Heart right ventricle (tissue), 16 donors: Measurements from ENCODE around the gene COPS8. TPM values are rescaled to one million over a fixed set of nuclear protein-coding genes. Genes with fewer than 3 reads are reported as not detected.

Source experiments
- ATAC-seq, 8 donors: fragments of 200-7000 bp; cut with Tn5 transposase; one replicate each; pipeline ENCODE4 v1.9.1; 2020; ENCODE audit warnings: mild to moderate bottlenecking in 8 of 8, moderate library complexity in 8 of 8, moderate number of reproducible peaks in 1 of 8
- DNase-seq, 2 donors: peaks; one replicate each; pipeline ENCODE4 v3.0.0-alpha.2; 2020
- H3K27ac ChIP-seq, 10 donors: fragments of 200-600 bp; sonication (generic) in 2 of 10; one replicate each; pipeline versions ENCODE4 v1.5.0 to v1.8.0; 2020 to 2022; ENCODE audit warnings: mild to moderate bottlenecking in 3 of 10
- H3K27me3 ChIP-seq, 7 donors: fragments of 200-600 bp; one replicate each; pipeline ENCODE4 v1.8.0; 2021 to 2022; ENCODE audit warnings: mild to moderate bottlenecking in 2 of 7
- H3K36me3 ChIP-seq, 9 donors: fragments of 200-600 bp; sonication (generic) in 1 of 9; one replicate each; pipeline versions ENCODE4 v1.5.0 to v1.8.0; 2020 to 2022; ENCODE audit warnings: mild to moderate bottlenecking in 2 of 9
- H3K4me1 ChIP-seq, 9 donors: fragments of 200-600 bp; sonication (generic) in 1 of 9; one replicate each; pipeline versions ENCODE4 v1.5.0 to v1.8.0; 2020 to 2022; ENCODE audit warnings: mild to moderate bottlenecking in 4 of 9
- H3K4me3 ChIP-seq, 10 donors: fragments of 200-600 bp; sonication (generic) in 2 of 10; one replicate each; pipeline versions ENCODE4 v1.5.0 to v1.8.0; 2020 to 2022; ENCODE audit warnings: mild to moderate bottlenecking in 7 of 10, moderate library complexity in 2 of 10
- H3K9me3 ChIP-seq, 11 donors: fragments of 200-600 bp in 10 of 11; sonication (generic) in 2 of 11; one replicate each; pipeline versions ENCODE4 v1.5.0 to v1.8.0; 2013 to 2022; ENCODE audit warnings: mild to moderate bottlenecking in 2 of 11, control low read depth in 1 of 11, moderate library complexity in 1 of 11
- CTCF ChIP-seq, 9 donors: fragments of 200-600 bp; sonication (generic) in 2 of 9; IDR thresholded peaks; one replicate each; pipeline versions ENCODE4 v1.5.0 to v1.8.0; 2021 to 2022; ENCODE audit warnings: antibody characterized with exemption in 9 of 9, mild to moderate bottlenecking in 5 of 9, moderate library complexity in 1 of 9
- WGBS, 2 donors: extraction: QIAGEN DNeasy Blood & Tissue Kit; methylation state at CpG; one replicate each; pipeline ENCODE4 v1.1.7; 2013; ENCODE audit warnings: inconsistent platforms in 1 of 2; 5-methylcytosine and 5-hydroxymethylcytosine counted together
- intact Hi-C, 10 donors: fragments of 100-400 bp; cut with DNase I; formaldehyde crosslinking; loops; one replicate each; pipeline versions ENCODE4 v1.11.1 to v1.14.2; 2022
- polyA plus RNA-seq, 2 donors: library from polyadenylated mRNA; stranded (reverse); fragments of 200-250 nt; gene quantifications; one replicate each; pipeline ENCODE4 v1.2.3, GENCODE V29; 2013
- total RNA-seq, 10 donors: library from RNA; stranded (reverse); fragmentation: NEBNext Ultra II Directional in 3 of 10; extraction: Animal tissue kit (Norgen Biotek cat#: 25700) in 3 of 10; gene quantifications; one replicate each; pipeline versions ENCODE4 v1.2.1 to v1.2.4, GENCODE V29; 2021 to 2023
- donor health status: Arrhythmogenic right ventricular cardiomyopathy.
- donor health status: ischemic (EF 13 %, LVEDD 7.1; RV severe dilation, severe dysfunction).
- donor health status: healthy with polysubstance abuse.
- donor health status: DM: no; HTN: yes; CAD: no.
- donor health status: DM: no; HTN: no; CAD: no.
- donor health status: ischemic (EF 25% LVEDD 6.9; RV normal size, moderate dysfunction).
- donor health status: ischemic (EF 25% LVEDD 5.7; RV mildly dilated, moderate dysfunction).
- donor health status: healthy.
- donor health status: DM: yes; HTN: yes; CAD: no.
- donor health status: Ischemic cardiomyopathy.
- donor health status: ischemic (EF 35%, LVEDD 5.7; RV mildly dilated, moderate dysfunction).
- donor health status: nonischemic (EF 11% LVEDD 7.7; RV severe dilation, severe dysfunction).
- donor health status: DM: yes; HTN: yes; CAD: no.
- donor health status: PGD.
- donor health status: ischemic (EF 29% LVEDD 5.4; RV normal size, mild dysfunction).
- donor health status: nonischemic (EF 23%, LVEDD 6.1; RV moderate dilation, normal function).

COPS8 gene
- total and polyA plus RNA-seq, 12 donors: 22.0 to 143 (median 92.2) TPM

- 70 to 75% methylated on average over 3 of the region's 3 CpGs for WGBS, 2 donors
- peaks cover 0 to 9% (median 0%) of the 10 kb centered on the region in 9 donors for H3K4me1 ChIP-seq
- intact Hi-C loops: no loop called here
Observed at GRCh38 chr2:237102428-237102827, 16.7 kb downstream of the COPS8 start.

GRCh38 chr2:237109421-237109934 lies 23.8 kb downstream of the COPS8 start:
- H3K27me3 ChIP-seq: no peaks in the 10 kb centered on the region
- H3K36me3 ChIP-seq: peaks cover 0 to 9% (median 0%) of the 10 kb centered on the region in 9 donors
- no peaks in the 10 kb centered on the region for H3K4me1 ChIP-seq
- intact Hi-C loops: no loop called here
- WGBS, 2 donors: 98 to 99% methylated on average over 4 of the region's 4 CpGs
- no peak overlapping the region for H3K27ac ChIP-seq
- ATAC-seq: no peak
- DNase-seq: no peak
- H3K4me3 ChIP-seq: no peak overlapping the region
- peaks cover 0 to 22% (median 0%) of the 10 kb centered on the region in 11 donors for H3K9me3 ChIP-seq
- no peak for TF ChIP-seq CTCF (IDR thresholded peaks at IDR 0.05)

More at GRCh38 chr2:237102428-237102827, 16.7 kb downstream of the COPS8 start:
- H3K27me3 ChIP-seq: no peaks in the 10 kb centered on the region
- no peak for TF ChIP-seq CTCF (IDR thresholded peaks at IDR 0.05)
- DNase-seq (peak in 1 of 2 donors; percentile 37), ATAC-seq (peak in 3 of 8 donors; percentile 71 to 76 (median 71))
- no peak overlapping the region for H3K4me3 ChIP-seq
- no peak overlapping the region for H3K27ac ChIP-seq
- H3K36me3 ChIP-seq: peaks cover 0 to 72% (median 36%) of the 10 kb centered on the region in 9 donors
- no peaks in the 10 kb centered on the region for H3K9me3 ChIP-seq

- peaks cover 0 to 7% (median 0%) of the 10 kb centered on the region in 9 donors for H3K4me1 ChIP-seq
- DNase-seq: no peak
- H3K4me3 ChIP-seq: no peak overlapping the region
- peaks cover 0 to 22% (median 0%) of the 10 kb centered on the region in 11 donors for H3K9me3 ChIP-seq
- WGBS, 2 donors: 94 to 95% methylated on average over 4 of the region's 4 CpGs
- no peak for ATAC-seq
- peaks cover 0 to 5% (median 0%) of the 10 kb centered on the region in 9 donors for H3K36me3 ChIP-seq
- TF ChIP-seq CTCF (IDR thresholded peaks at IDR 0.05): no peak
- intact Hi-C loops: no loop called here
- no peaks in the 10 kb centered on the region for H3K27me3 ChIP-seq
- H3K27ac ChIP-seq: no peak overlapping the region
Observed at GRCh38 chr2:237113026-237113795, 27.5 kb downstream of the COPS8 start.

GRCh38 chr2:237115870-237116269 lies 30.2 kb downstream of the COPS8 start:
- 96 to 97% methylated on average over 3 of the region's 3 CpGs for WGBS, 2 donors
- ATAC-seq (no peak), DNase-seq (no peak)
- H3K9me3 ChIP-seq: no peaks in the 10 kb centered on the region
- H3K36me3 ChIP-seq: no peaks in the 10 kb centered on the region
- H3K27me3 ChIP-seq: no peaks in the 10 kb centered on the region
- H3K4me3 ChIP-seq: no peak overlapping the region
- peaks cover 0 to 14% (median 0%) of the 10 kb centered on the region in 9 donors for H3K4me1 ChIP-seq
- no peak overlapping the region for H3K27ac ChIP-seq
- no peak for TF ChIP-seq CTCF (IDR thresholded peaks at IDR 0.05)
- intact Hi-C loops: loop anchor here in 1 of 10 donors (5.0 kb wide), 1 partner anchor 356 kb away; no protein-coding TSS in a partner anchor
